ENCODE results near the gene PTPRU. TPM values are rescaled to one million over a fixed set of nuclear protein-coding genes. Genes with fewer than 3 reads are reported as not detected.

PTPRU gene
- total RNA-seq, 3 donors from 2014 or later = 1.8 to 14.3 (median 2.2) TPM

GRCh38 chr1:29202053-29202452 lies 34.3 kb upstream of the PTPRU start:
- peaks cover 10% of the 10 kb centered on the region for H3K4me1 ChIP-seq (ENCODE audit: low read depth)
- H3K4me3 ChIP-seq = no peak overlapping the region
- no peaks in the 10 kb centered on the region for H3K9me3 ChIP-seq
- no peak for TF ChIP-seq CTCF (IDR thresholded peaks at IDR 0.05)
- no peak for ATAC-seq
- no peaks in the 10 kb centered on the region for H3K36me3 ChIP-seq (ENCODE audit: low read depth)
- DNase-seq = no peak
- intact Hi-C loops (cut with DNase I, micrococcal nuclease) = loop anchor here (5.0 kb wide), 2 partner anchors 315 to 320 kb away; no protein-coding TSS in a partner anchor

- Histone ChIP-seq H3K4me1 (ENCODE audit: low read depth) (peaks cover 10% of the 10 kb centered on the region), H3K4me3 (no peak overlapping the region), H3K9me3 (no peaks in the 10 kb centered on the region), H3K36me3 (ENCODE audit: low read depth) (no peaks in the 10 kb centered on the region)
- ATAC-seq (peak; percentile 99), DNase-seq (peak; percentile 90 to 99 (median 94))
- peak; percentile 91 for TF ChIP-seq CTCF (IDR thresholded peaks at IDR 0.05)
- intact Hi-C loops (cut with DNase I, micrococcal nuclease) = loop anchor here (5.0 kb wide), 2 partner anchors 315 to 320 kb away; no protein-coding TSS in a partner anchor
These were observed 33.6 kb upstream of the PTPRU start for GRCh38 chr1:29202584-29203340.

- intact Hi-C loops (cut with DNase I, micrococcal nuclease) = no loop called here
These were observed 27.9 kb upstream of the PTPRU start for GRCh38 chr1:29208442-29208841.

GRCh38 chr1:29209173-29209572 lies 27.1 kb upstream of the PTPRU start:
- Histone ChIP-seq H3K36me3 (ENCODE audit: low read depth) (no peaks in the 10 kb centered on the region), H3K4me1 (ENCODE audit: low read depth) (no peaks in the 10 kb centered on the region), H3K4me3 (no peak overlapping the region), H3K9me3 (no peaks in the 10 kb centered on the region)
- no peak for DNase-seq
- no peak for TF ChIP-seq CTCF (IDR thresholded peaks at IDR 0.05)
- intact Hi-C loops (cut with DNase I, micrococcal nuclease) = no loop called here
- ATAC-seq = no peak

More at GRCh38 chr1:29208442-29208841, 27.9 kb upstream of the PTPRU start:
- no peaks in the 10 kb centered on the region for H3K4me1 ChIP-seq (ENCODE audit: low read depth)
- H3K36me3 ChIP-seq (ENCODE audit: low read depth) = no peaks in the 10 kb centered on the region
- ATAC-seq (no peak), DNase-seq (no peak)
- no peak overlapping the region for H3K4me3 ChIP-seq
- TF ChIP-seq CTCF (IDR thresholded peaks at IDR 0.05) = no peak
- no peaks in the 10 kb centered on the region for H3K9me3 ChIP-seq

GRCh38 chr1:29210278-29211085 lies 25.8 kb upstream of the PTPRU start:
- H3K9me3 ChIP-seq = no peaks in the 10 kb centered on the region
- no peak overlapping the region for H3K4me3 ChIP-seq
- H3K4me1 ChIP-seq (ENCODE audit: low read depth) = no peaks in the 10 kb centered on the region
- no peaks in the 10 kb centered on the region for H3K36me3 ChIP-seq (ENCODE audit: low read depth)
- intact Hi-C loops (cut with DNase I, micrococcal nuclease) = no loop called here
- DNase-seq = no peak
- ATAC-seq = peak; percentile 14
- no peak for TF ChIP-seq CTCF (IDR thresholded peaks at IDR 0.05)

All from mucosa of descending colon (tissue), 3 donors.